ENCODE measurements around the gene BAZ2B.

- no peak for TF ChIP-seq CTCF (conservative IDR thresholded peaks at IDR 0.05)
- TF ChIP-seq ZFX (IDR thresholded peaks at IDR 0.05), result no peak
Observed at GRCh38 chr2:159591221-159591620, 25.1 kb downstream of the BAZ2B start.

All from C4-2B (cell line).